ENCODE results near the gene SERINC5. TPM values are rescaled to one million over a fixed set of nuclear protein-coding genes. Genes with fewer than 3 reads are reported as not detected.
A peak's percentile ranks its signal among the peaks of the same experiment; 100 is the strongest.
"Not testable (repeated sequence)": the region's sequence is repeated elsewhere in the genome, so short reads cannot be mapped to it uniquely, and the experiment has no call there.

The SERINC5 gene
- total RNA-seq, 2 donors from 2014 or later = 134 to 183 TPM

DNA sequence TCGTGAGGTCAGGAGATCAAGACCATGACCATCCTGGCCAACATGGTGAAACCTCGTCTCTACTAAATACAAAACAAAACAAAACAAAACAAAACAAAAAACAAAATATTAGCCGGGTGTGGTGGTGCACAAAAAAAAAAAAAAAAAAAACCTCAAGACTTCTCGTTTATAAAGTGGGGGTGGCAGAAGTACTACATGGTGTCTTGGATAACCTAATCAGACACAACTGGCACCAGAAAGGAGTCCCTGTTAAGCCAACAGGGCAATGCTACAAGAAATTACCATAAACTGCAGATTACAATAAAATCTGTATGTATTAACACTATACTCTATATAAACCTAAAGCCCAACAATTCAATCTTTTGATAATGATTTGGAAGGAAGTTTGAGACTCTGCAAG, 50.0 kb downstream of the SERINC5 start:
- DNase-seq = no peak
- TF ChIP-seq, protein P1, sequence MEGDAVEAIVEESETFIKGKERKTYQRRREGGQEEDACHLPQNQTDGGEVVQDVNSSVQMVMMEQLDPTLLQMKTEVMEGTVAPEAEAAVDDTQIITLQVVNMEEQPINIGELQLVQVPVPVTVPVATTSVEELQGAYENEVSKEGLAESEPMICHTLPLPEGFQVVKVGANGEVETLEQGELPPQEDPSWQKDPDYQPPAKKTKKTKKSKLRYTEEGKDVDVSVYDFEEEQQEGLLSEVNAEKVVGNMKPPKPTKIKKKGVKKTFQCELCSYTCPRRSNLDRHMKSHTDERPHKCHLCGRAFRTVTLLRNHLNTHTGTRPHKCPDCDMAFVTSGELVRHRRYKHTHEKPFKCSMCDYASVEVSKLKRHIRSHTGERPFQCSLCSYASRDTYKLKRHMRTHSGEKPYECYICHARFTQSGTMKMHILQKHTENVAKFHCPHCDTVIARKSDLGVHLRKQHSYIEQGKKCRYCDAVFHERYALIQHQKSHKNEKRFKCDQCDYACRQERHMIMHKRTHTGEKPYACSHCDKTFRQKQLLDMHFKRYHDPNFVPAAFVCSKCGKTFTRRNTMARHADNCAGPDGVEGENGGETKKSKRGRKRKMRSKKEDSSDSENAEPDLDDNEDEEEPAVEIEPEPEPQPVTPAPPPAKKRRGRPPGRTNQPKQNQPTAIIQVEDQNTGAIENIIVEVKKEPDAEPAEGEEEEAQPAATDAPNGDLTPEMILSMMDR (conservative IDR thresholded peaks at IDR 0.05) = no peak
- 80 to 88% methylated on average over 1 to 4 of the region's 4 CpGs for WGBS, 2 experiments (ENCODE audit: insufficient coverage in 1 of 2, insufficient read length in 1 of 2)
- Mint-ChIP-seq H3K27me3 (ENCODE audit: insufficient read depth) (no peaks in the 10 kb centered on the region), H3K27ac (peak overlapping the region; percentile 93), H3K36me3 (ENCODE audit: low read depth) (peaks cover 33% of the 10 kb centered on the region), H3K4me1 (peaks cover 62% of the 10 kb centered on the region), H3K4me3 (peak overlapping the region; percentile 20), H3K9me3 (no peaks in the 10 kb centered on the region)
- Histone ChIP-seq H3K9ac (ENCODE audit: extremely low read depth, low read length, poor library complexity, severe bottlenecking) (peak overlapping the region; percentile 82), H3K4me3 (ENCODE audit: low read length) (no peak overlapping the region), H3K27ac (ENCODE audit: low read depth, low read length) (no peak overlapping the region), H3K36me3 (ENCODE audit: control insufficient read depth, insufficient read depth, low read length) (peaks cover 46% of the 10 kb centered on the region), H3K27me3 (ENCODE audit: control insufficient read depth, insufficient read depth, low read length, poor library complexity, severe bottlenecking) (no peaks in the 10 kb centered on the region), H3K9me3 (ENCODE audit: control insufficient read depth, low read length) (no peaks in the 10 kb centered on the region), H3K4me1 (ENCODE audit: control insufficient read depth, insufficient read depth, low read length) (peaks cover 25% of the 10 kb centered on the region)

DNA sequence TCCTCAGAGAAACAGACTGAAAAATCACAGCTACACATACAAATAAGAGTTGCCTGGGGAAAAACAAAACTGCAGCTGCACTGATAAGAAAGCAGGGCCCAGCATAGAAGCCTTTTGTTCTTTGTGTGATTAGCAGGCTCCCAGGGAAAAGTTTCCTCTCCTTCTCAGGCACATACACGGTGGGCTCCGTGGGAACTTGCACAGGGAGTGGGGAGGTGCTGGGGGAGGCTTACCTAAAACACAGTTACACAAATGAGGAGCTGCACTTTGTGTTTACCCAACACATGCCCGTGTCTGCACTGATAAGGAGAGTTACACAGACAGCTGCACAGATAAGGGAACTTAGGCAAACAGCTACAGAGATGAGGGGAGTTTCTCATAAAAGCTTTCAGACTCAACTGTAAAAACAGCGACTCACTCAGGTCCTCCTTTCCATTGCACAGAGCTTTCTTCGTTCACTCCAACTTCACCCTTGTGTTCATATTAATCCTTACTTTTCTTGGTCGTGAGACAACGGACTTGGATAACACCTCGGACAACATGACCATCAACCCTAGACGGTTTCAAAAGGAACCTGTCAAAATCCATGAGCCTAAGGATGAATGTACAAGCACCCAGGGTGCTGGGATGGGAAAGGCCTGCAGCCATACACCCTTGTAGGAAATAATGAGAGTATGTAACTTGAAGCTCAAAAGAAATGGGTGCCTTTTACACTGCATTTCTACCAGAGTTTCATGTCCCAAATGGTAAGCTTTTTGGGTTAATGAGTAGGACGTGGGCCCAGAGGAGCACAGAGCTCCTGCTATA, 50.8 kb downstream of the SERINC5 start:
- WGBS, 2 experiments (ENCODE audit: insufficient coverage in 1 of 2, insufficient read length in 1 of 2) = 61 to 83% methylated on average over 7 to 10 of the region's 10 CpGs
- H3K4me3 ChIP-seq (ENCODE audit: low read length) = peak overlapping the region; percentile 50
- Mint-ChIP-seq H3K4me1 (peaks cover 56% of the 10 kb centered on the region), H3K9me3 (no peaks in the 10 kb centered on the region), H3K27me3 (ENCODE audit: insufficient read depth) (no peaks in the 10 kb centered on the region), H3K4me3 (peak overlapping the region; percentile 20), H3K27ac (peak overlapping the region; percentile 93), H3K36me3 (ENCODE audit: low read depth) (peaks cover 36% of the 10 kb centered on the region)
- H3K4me1 ChIP-seq (ENCODE audit: control insufficient read depth, insufficient read depth, low read length) = peaks cover 23% of the 10 kb centered on the region
- no peaks in the 10 kb centered on the region for H3K27me3 ChIP-seq (ENCODE audit: control insufficient read depth, insufficient read depth, low read length, poor library complexity, severe bottlenecking)
- H3K9ac ChIP-seq (ENCODE audit: extremely low read depth, low read length, poor library complexity, severe bottlenecking) = peak overlapping the region; percentile 82
- H3K27ac ChIP-seq (ENCODE audit: low read depth, low read length) = peak overlapping the region; percentile 72
- no peaks in the 10 kb centered on the region for H3K9me3 ChIP-seq (ENCODE audit: control insufficient read depth, low read length)
- peaks cover 52% of the 10 kb centered on the region for H3K36me3 ChIP-seq (ENCODE audit: control insufficient read depth, insufficient read depth, low read length)
- peak; percentile 81 for DNase-seq
- TF ChIP-seq, protein P1 (conservative IDR thresholded peaks at IDR 0.05) = peak; percentile 33

DNA sequence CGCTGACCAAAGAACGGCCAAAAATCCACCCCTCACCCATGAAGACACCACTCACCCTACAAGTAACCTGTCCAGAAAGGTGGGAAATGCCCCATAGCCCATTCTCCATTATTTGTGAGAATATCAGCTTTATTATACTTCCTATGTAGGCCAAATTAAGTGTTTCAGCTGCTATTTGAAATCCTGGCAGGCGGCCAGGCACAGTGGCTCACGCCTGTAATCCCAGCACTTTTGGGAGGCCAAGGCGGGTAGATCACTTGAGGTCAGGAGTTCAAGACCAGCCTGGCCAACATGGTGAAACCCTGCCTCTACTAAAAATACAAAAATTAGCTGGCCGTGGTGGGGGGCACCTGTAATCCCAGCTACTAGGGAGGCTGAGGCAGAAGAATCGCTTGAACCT, 54.1 kb downstream of the SERINC5 start:
- not testable (repeated sequence) for H3K27me3 Mint-ChIP-seq (ENCODE audit: insufficient read depth); H3K4me3 ChIP-seq (ENCODE audit: low read length); H3K27me3 ChIP-seq (ENCODE audit: control insufficient read depth, insufficient read depth, low read length, poor library complexity, severe bottlenecking); DNase-seq; H3K4me3 Mint-ChIP-seq; H3K9me3 Mint-ChIP-seq; H3K27ac ChIP-seq (ENCODE audit: low read depth, low read length); H3K27ac Mint-ChIP-seq; H3K9ac ChIP-seq (ENCODE audit: extremely low read depth, low read length, poor library complexity, severe bottlenecking); H3K9me3 ChIP-seq (ENCODE audit: control insufficient read depth, low read length)
- peaks cover 67% of the 10 kb centered on the region for H3K36me3 ChIP-seq (ENCODE audit: control insufficient read depth, insufficient read depth, low read length)
- WGBS, 2 experiments (ENCODE audit: insufficient coverage in 1 of 2, insufficient read length in 1 of 2) = 95% methylated on average over 5 to 7 of the region's 7 CpGs
- Mint-ChIP-seq H3K4me1 (peaks cover 39% of the 10 kb centered on the region), H3K36me3 (ENCODE audit: low read depth) (peaks cover 53% of the 10 kb centered on the region)
- H3K4me1 ChIP-seq (ENCODE audit: control insufficient read depth, insufficient read depth, low read length) = peaks cover 14% of the 10 kb centered on the region

Measured in endodermal cell (in vitro differentiated cells).